ES-I3 (cell line): ENCODE data around the gene THBS1.

Experiments used
- H3K36me3 ChIP-seq: 2 replicates; pipeline ENCODE4 v1.6.1; 2013; ENCODE audit warnings: mild to moderate bottlenecking, low read length, control low read depth, moderate library complexity; ENCODE audit not compliant: insufficient read depth
- H3K4me1 ChIP-seq: 2 replicates; pipeline ENCODE4 v1.6.1; 2013; ENCODE audit warnings: mild to moderate bottlenecking, control low read depth, low read length; ENCODE audit not compliant: insufficient read depth
- H3K9ac ChIP-seq: 2 replicates; pipeline ENCODE4 v1.6.1; 2013; ENCODE audit warnings: low read depth, mild to moderate bottlenecking, low read length, moderate library complexity
- H3K9me3 ChIP-seq: 2 replicates; pipeline ENCODE4 v1.6.1; 2013; ENCODE audit warnings: mild to moderate bottlenecking, low read length, moderate library complexity; ENCODE audit not compliant: control insufficient read depth, insufficient read depth

The THBS1 gene

DNA sequence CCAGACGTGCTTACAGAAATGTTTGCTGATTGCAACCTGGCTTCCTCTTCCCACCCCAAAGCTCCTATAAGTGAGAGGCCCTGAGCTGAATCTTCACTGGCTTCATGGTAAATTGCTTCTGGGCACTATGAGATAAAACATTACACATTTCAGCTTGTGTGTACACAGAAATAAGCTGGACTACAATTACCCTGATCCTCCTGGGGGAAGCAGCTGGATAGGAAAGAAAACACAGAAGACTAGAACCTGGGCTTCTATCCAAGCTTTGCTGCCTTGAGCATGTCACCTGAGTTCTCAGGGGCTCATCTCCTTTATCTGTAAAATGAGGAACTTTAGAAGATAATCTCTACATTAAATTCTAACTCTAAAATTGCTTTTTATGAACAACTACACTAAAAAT is 40.3 kb downstream of the THBS1 start:
- no peaks in the 10 kb centered on the region for H3K4me1 ChIP-seq
- no peak overlapping the region for H3K9ac ChIP-seq
- no peaks in the 10 kb centered on the region for H3K36me3 ChIP-seq
- no peaks in the 10 kb centered on the region for H3K9me3 ChIP-seq

DNA sequence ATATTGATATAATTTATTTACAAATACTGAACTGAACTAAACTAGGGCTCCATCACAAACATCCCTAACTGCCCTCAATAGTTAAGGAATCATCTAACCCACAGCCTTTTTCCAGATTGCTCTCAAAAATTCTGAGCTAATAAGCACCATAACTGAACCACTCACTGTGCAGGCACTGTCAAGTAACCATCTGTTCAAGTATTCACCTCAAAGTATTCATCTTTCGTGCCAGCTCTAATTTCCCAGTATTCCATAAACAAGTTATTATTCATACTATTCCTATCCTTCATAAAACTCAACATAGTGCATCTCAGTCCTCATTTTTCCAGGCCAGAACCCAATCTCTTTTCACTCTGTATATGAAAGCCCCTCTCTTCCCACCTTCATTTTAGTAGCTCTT is 41.1 kb downstream of the THBS1 start:
- no peaks in the 10 kb centered on the region for H3K9me3 ChIP-seq
- H3K9ac ChIP-seq = no peak overlapping the region
- H3K36me3 ChIP-seq = no peaks in the 10 kb centered on the region
- no peaks in the 10 kb centered on the region for H3K4me1 ChIP-seq

DNA sequence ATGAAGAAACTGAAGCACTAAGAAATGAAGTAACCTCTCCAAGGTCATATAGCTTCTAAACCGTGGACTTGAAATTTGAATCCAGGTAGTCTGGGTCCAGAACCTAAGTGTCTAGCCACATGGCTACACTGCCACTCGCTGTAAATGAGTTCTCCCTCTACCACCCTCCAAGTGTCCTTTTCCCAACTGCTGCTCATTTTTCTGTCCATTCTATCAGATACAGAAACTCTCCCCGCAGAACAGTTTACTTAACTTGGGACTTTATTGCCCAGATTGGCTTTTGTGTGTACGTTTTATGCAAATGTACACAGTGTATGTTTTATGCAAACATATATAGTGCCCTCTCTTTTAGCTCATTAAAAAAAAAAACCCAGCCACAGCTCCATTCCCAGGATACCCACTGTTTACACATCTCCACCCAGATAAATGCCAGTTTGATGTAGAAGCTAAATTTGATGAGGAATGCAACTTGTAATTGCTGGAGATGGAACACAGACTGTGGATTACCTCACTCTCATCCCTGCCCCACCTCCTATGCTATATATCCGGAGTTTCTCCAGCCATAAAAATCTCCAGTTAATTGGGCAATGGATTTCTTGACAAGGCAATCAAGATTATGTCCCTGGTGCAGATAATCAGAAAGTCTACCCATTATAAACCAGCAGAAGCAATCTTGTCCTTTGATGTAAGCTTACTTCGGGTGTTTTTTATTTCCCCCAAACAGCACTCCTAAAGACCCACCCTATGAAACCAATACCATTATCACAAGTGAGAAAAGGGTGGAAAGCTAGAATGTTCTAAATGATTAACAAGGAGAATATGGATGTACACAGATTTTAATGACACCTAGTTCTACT is 42.0 kb downstream of the THBS1 start:
- Histone ChIP-seq H3K9me3 (no peaks in the 10 kb centered on the region), H3K36me3 (no peaks in the 10 kb centered on the region), H3K9ac (no peak overlapping the region), H3K4me1 (no peaks in the 10 kb centered on the region)

DNA sequence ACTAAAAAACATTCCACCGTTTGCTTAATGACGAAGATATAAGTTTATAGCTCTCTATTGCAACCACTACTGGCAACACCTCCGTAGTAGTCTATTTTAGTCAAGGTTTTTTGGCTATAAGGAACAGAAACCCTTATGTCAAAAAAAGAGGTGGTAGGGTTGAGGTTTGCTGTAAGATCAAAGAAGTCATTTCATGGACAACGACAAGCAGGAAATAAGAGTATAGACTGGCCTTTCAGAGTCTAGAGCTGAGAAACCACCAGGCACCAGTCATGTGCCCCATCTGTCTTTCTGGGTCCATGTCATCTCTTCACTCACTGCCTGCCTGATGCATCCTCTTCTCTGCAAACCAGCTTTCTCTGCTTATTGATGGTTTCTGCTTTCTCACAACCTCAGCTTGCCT is 42.7 kb downstream of the THBS1 start:
- no peaks in the 10 kb centered on the region for H3K9me3 ChIP-seq
- no peaks in the 10 kb centered on the region for H3K36me3 ChIP-seq
- H3K4me1 ChIP-seq = no peaks in the 10 kb centered on the region
- H3K9ac ChIP-seq = no peak overlapping the region

- Histone ChIP-seq H3K9me3 (no peaks in the 10 kb centered on the region), H3K4me1 (no peaks in the 10 kb centered on the region), H3K9ac (no peak overlapping the region), H3K36me3 (no peaks in the 10 kb centered on the region)
Measured at GRCh38 chr15:39624806-39625205, 43.9 kb downstream of the THBS1 start.

DNA sequence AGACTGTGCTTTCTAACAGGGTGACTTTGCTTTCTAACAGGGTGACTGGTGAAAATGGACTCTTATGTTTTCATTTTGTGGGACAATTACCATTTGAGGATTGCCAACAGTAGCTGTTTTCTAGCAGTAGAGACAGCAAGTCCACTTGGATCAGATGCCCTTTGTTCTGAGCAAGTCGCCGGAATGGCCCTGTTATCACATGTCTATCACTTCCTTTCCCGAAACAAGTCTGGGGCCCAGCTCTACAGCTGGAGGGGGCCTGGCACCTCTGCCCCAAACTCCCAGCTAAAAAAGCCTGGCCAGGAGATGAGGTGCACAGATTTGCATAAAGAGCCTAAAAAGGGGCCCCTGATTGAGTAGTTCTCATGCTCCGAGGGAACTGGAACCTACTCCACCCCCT is 44.6 kb downstream of the THBS1 start:
- no peak overlapping the region for H3K9ac ChIP-seq
- no peaks in the 10 kb centered on the region for H3K9me3 ChIP-seq
- H3K36me3 ChIP-seq = no peaks in the 10 kb centered on the region
- H3K4me1 ChIP-seq = no peaks in the 10 kb centered on the region

DNA sequence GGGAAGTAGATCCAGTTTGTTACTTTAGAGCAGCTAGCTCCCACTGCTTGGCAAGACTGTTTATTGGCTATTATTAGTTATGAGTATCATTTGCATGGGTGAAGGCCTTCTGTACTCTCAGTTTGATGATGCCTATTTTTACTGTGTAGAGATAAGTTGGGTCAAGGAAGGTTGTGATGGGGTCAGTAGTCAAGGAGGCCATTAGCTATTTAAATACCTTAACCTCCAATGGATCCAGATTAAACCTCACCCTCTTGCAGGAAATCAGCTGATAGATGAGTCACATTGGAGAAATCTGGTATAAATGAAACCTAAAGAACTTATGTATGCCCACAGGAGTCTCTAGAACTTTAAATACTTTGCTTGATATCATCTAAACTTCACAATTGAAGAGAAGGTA is 45.0 kb downstream of the THBS1 start:
- H3K9ac ChIP-seq = no peak overlapping the region
- no peaks in the 10 kb centered on the region for H3K4me1 ChIP-seq
- no peaks in the 10 kb centered on the region for H3K9me3 ChIP-seq
- no peaks in the 10 kb centered on the region for H3K36me3 ChIP-seq

- Histone ChIP-seq H3K36me3 (no peaks in the 10 kb centered on the region), H3K4me1 (no peaks in the 10 kb centered on the region), H3K9me3 (no peaks in the 10 kb centered on the region), H3K9ac (no peak overlapping the region)
Measured at GRCh38 chr15:39627451-39628143, 46.7 kb downstream of the THBS1 start.

- Histone ChIP-seq H3K4me1 (no peaks in the 10 kb centered on the region), H3K9me3 (no peaks in the 10 kb centered on the region), H3K36me3 (no peaks in the 10 kb centered on the region), H3K9ac (no peak overlapping the region)
Measured at GRCh38 chr15:39628144-39628508, 47.2 kb downstream of the THBS1 start.

DNA sequence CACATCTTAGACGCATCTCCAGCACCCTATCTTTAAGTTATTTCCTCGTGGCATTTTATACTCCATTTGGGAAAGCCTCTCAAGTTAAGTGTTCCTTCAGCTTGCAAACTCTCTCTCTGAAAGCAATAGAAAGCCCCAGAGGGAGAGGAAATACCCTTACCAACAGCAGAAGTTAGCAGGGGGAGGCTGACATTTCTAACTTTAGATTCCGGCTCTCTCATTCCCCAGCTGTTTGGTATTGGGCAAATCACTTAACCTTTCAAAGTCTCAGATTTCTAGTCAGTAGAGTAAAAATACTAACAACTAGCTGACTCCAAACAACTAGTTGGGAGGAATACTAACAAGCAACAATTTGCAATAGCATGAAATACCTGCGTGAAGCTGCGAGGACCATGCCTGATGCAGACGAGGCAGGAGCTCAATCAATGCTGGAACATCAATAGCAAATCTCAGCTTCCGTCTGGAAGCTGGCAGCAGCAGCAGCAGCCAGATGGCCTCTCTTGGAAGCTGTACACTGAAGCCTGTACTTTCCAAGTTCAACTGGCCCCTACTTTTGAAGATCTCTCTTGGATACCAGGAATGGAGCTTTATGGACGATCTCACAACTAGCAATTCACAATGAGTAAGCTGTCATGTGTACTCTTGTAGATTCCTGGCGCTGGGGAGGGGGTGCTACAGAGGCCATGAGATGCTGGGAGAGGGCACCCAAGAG is 47.8 kb downstream of the THBS1 start:
- Histone ChIP-seq H3K36me3 (no peaks in the 10 kb centered on the region), H3K9me3 (no peaks in the 10 kb centered on the region), H3K9ac (no peak overlapping the region), H3K4me1 (no peaks in the 10 kb centered on the region)

- Histone ChIP-seq H3K36me3 (no peaks in the 10 kb centered on the region), H3K9me3 (no peaks in the 10 kb centered on the region), H3K9ac (no peak overlapping the region), H3K4me1 (no peaks in the 10 kb centered on the region)
Measured at GRCh38 chr15:39629371-39629770, 48.5 kb downstream of the THBS1 start.

GRCh38 chr15:39629906-39630305 is 49.0 kb downstream of the THBS1 start:
- H3K36me3 ChIP-seq = no peaks in the 10 kb centered on the region
- H3K9ac ChIP-seq = no peak overlapping the region
- no peaks in the 10 kb centered on the region for H3K9me3 ChIP-seq
- no peaks in the 10 kb centered on the region for H3K4me1 ChIP-seq

DNA sequence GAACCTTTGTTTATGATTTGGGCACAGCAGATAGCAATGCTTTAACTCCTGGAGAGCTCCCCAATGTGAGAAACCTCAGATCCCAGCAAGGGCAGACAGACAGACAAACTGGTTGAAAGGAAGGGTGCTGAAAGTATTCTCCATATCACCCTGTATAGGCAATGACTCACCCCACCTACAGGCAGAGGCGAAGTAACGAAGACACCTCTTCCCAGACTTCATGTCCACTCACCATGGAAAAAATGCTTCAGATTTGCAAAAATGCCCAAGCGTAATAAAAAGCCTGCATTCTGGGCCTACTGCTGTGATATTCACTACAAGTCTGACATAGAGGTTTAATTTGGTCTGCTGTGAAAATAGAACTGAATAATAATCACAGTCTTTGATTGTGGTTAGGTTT is 50.5 kb downstream of the THBS1 start:
- no peaks in the 10 kb centered on the region for H3K4me1 ChIP-seq
- no peaks in the 10 kb centered on the region for H3K9me3 ChIP-seq
- no peaks in the 10 kb centered on the region for H3K36me3 ChIP-seq
- no peak overlapping the region for H3K9ac ChIP-seq

GRCh38 chr15:39638041-39638440 is 57.2 kb downstream of the THBS1 start:
- peaks cover 17% of the 10 kb centered on the region for H3K4me1 ChIP-seq
- H3K36me3 ChIP-seq = no peaks in the 10 kb centered on the region
- H3K9me3 ChIP-seq = no peaks in the 10 kb centered on the region
- H3K9ac ChIP-seq = no peak overlapping the region

- Histone ChIP-seq H3K4me1 (peaks cover 17% of the 10 kb centered on the region), H3K36me3 (no peaks in the 10 kb centered on the region), H3K9ac (no peak overlapping the region), H3K9me3 (no peaks in the 10 kb centered on the region)
Measured at GRCh38 chr15:39639037-39639436, 58.2 kb downstream of the THBS1 start.
